GM21786 (cell line): Measurements from ENCODE around the gene LCNL1.
A peak's percentile ranks its signal among the peaks of the same experiment; 100 is the strongest.
"Not testable (repeated sequence)": the region's sequence is repeated elsewhere in the genome, so short reads cannot be mapped to it uniquely, and the experiment has no call there.

Experiments used
- ATAC-seq: cut with Tn5 transposase; IDR thresholded peaks from one replicate; pipeline ENCODE4 v1.9.1; 2021; ENCODE audit not compliant: unreplicated experiment

The LCNL1 gene

DNA sequence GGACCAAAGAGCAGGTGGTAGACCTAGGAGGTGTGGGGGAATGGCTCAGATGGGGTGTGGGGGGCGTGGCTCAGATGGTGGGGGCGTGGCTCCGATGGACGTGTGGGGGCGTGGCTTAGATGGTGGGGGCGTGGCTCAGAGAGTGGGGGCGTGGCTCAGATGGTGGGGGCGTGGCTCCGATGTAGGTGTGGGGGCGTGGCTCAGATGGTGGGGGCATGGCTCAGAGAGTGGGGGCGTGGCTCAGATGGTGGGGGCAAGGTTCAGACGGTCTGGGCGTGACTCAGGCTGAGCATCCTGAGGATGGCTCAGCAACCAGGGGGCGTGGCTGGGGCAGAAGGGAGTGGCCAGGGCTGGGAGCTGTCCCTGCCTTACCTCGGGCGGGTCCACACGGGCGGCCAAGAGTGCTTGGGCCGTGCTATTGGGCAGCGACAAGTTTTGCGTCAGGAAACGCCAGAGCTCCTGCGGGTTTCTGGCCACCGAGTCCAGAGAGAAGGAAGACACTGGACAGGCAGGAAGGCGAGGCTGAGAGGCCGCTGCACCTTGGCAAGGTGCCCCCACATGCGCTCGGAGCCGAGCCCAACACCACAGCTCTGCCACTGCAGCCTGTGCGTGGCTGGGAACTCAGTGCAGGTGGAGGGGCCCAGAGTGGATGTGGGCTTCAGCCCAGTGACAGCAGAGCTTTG is 39.3 kb downstream of the LCNL1 start:
- no peak for ATAC-seq

DNA sequence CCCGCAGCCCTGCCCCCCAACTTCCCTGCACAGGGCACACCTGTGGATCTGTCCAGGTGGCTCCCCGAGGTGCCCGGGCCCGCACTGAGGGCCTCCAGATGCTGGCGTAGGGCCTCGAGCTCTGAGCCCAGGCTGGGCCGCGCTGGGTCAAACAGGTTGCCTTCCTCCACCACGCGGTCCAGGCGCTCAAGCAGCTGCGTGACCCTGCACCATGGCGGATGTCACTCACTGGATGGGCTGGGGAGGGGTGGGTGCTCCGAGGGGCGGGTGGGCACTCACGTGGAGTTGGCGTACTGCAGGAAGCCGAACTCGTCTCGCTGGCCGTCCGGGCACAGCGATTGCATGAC is 39.8 kb downstream of the LCNL1 start:
- no peak for ATAC-seq

DNA sequence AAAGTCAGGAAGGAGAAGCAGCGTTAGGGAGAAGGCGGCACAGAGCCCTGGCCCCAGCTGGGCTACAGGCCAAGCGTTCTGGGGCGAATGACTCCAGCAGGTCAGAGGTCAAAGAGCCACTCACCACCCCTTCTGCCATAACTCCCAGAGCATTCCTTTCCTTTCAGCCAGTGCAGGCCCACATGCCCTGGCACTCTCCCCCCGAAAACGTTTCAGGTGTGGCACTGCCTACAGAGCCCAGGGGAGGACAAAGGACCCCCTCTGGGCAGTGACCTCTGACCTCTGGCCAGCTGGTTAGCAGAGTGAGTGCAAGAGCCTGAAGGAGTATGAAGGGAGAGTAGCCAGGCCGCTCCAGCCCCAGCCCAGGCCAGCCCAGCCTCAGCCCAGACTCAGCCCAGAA is 40.4 kb downstream of the LCNL1 start:
- no peak for ATAC-seq

DNA sequence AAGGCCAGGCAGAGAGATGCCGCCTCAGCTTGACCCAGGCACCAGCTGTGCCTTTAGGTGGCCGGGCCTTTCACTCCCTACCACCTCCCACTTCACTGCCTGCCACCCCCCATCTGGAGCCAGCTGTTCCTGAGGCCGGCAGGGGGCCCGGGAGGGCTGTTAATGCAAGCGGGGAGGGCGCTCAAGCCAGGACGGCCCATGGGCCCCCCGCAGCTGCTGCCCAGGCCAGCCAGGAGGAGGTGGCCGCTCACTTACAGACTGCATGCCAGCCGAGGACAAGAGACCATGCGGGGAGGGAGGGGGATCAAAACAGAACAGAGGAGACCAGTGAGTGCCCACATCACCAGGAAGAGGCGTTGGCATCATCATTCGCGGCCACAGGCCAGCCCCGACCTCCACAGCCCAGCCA is 40.8 kb downstream of the LCNL1 start:
- ATAC-seq: no peak

DNA sequence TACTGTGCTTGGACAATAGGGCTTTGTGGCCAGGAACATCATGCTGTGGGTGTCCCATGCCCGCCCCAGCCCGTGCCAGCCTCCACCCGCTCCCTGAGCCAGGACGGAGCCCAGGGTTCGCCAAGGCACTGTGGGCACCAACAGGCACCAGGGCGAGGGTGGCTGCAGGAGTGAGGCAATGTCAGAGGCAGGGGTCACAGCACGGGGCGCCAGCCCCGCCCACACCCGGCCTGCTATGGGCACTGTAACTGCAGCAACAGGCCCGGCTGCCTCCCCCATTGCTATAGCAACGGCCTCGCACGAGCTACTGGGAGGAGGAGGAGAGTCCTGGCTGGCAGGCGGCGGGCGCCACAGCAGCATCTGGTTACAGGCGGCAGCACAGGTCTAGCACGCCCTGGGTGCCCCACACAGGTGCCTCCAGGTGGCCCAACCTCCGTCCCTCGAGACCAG is 42.7 kb downstream of the LCNL1 start:
- no peak for ATAC-seq

DNA sequence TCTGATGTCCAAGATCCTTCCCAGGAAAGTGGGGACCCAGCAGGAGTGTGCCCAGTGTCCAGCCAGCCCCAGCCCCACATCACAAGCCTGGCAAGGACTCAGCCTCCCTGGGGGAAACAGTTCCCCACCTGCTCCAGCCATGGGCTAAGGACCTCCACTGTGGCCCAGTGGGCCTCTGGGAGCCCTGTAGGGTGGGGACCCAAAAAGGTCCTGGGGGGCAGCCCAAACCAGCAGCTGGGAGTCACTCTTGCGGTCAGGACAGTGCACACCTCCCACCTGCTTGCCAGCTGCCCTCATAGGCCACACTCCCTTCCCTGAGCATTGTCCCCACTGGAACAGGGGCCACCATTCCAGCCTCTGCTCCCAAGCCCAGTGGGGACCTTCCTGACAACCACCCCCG is 43.6 kb downstream of the LCNL1 start:
- ATAC-seq: no peak

DNA sequence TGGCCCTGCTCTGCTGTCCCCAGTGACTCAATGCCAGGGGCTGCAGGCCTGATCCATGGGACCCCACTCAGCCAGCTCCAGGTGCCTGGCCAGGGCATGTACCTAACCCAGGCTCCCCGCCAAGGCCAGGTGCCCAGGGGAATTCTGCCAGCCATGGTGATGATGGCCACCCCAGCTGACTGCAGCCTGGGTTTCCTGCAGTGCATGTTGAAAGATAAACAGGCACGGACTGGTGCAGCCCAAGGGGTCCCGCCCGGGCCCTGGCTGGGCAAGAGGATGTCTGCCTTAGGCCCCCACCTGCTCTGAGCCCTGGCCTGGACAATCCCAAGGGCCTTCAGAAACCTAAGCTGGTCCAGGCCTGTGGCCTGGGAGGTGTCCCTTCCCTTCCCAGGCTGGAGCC is 44.0 kb downstream of the LCNL1 start:
- ATAC-seq: no peak

DNA sequence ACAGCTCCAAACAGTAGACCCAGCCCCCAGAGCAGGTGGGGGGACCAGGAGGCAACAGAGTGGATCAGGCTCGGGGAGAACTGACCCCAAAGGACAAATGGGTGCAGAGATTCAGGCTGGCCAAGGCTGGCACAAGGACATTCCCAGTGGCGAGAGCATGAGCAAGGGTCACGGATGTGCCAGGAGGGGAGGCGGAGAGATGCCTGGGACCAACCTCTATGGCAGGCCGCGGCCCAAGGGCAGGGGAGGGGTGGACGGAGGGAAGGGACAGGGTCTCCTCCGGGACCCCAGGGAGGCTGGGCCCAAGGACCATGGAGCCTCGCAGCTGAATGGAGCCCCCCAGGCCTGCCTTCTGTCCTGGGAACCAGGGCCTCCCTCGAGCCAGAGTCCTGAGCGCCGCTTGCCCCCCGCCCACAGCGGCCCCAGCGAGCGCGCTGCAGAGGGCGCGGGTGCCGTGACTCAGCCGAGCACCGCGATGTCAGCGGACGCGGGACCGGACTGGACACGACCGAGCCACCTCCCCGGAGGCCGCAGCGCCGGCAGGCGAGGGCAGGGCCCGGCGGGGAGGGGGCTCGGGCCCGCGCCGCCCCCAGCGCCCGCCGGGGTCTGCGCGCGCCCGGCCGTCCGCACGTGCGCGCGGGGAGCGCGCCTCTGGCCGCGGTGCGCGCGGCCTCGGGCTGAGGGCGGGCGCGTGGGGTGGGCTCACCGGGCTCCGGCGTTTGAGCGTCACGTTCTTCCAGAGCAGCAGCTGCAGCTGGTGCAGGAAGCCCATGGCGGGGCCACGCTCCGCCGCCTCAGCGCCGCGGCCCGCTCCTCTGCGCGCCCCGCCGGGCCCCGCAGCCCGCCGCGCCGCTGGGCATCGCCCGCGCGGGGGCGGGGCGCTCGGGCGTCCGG is 44.8 kb downstream of the LCNL1 start, which contains the start of gene ABCA2:
Gene ABCA2 (minus strand): TSS at position 869 of the 894 bp plus-strand sequence. CDS start 97 bp downstream, at position 772.
- ATAC-seq: no peak

DNA sequence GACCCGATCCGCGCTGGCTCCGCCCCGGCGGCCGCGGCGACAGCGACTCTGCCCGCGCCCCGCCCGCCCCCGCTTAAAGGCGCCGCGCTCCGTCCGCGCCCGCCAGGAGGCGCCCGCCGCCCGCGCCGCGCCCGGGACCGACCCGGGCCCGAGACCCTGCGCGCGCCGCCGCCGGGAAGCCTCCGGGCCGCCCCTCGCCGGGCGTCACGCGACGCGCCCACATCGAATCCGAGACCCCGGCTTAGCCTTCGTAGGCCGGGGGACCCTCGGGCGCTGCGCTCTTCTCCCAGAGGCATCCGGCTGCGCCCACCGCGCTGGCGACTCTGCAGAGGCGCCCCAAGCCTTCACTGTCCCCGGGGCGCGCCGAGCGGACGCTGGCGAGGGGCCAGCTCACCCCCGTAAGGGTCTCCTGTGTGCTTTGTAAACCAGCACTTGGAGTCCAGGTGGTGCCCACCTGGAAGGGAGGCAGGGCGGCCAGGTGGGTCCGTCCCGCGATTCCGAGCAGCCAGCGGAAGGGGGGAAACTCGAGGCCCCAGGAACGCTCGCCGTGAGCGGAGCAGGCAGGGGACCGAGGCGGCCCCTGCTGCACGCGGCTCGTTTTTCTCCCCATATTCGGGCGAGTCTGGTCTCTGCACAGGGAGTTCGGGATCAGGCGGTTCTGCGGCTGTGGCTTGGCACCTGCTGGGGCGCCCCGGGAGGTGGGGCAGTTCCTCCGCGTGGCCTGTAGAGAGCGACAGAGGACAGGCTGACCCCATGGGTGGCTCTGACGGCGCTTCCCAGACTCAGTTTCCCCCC is 45.7 kb downstream of the LCNL1 start:
- ATAC-seq: no peak

DNA sequence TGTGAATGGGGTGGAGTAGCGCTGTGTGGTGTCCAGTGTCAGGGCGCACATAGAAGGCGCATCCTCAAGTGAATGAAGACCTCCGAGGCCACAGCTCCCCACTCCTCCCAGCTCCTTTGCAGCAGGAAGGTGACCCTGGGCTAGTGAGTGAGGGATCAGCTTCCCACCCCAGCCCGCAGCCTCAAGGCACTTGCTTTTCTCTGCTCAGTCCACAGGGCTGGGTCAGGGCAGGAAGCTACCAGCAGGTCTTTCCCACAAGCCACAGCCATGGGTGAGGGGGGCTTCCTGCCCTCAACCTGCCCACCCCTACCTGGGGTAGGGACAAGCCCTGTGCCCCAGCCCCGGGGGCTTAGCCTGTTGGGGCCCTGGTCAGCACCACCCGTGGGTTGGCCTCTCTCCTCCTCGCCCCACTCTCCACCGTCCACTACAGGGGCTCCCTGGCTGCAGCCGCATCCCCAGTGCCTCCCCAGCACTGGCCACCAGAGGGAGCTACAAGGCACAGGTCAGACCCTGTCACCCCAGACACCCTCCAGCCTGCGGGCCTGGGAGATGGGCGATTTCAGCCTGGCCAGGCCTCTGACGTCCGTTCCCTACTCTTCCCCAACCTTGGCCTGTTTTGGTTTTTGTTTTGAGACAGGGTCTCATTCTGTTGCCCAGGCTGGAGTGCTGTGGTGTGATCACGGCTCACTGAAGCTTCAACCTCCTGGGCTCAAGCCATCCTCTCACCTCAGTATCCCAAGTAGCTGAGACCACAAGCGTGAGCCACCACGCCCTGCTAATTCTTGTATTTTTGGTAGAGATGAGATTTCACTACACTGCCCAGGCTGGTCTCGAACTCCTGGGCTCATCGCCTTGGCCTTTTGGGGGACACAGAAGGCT is 46.5 kb downstream of the LCNL1 start:
- peak; percentile 45 for ATAC-seq

DNA sequence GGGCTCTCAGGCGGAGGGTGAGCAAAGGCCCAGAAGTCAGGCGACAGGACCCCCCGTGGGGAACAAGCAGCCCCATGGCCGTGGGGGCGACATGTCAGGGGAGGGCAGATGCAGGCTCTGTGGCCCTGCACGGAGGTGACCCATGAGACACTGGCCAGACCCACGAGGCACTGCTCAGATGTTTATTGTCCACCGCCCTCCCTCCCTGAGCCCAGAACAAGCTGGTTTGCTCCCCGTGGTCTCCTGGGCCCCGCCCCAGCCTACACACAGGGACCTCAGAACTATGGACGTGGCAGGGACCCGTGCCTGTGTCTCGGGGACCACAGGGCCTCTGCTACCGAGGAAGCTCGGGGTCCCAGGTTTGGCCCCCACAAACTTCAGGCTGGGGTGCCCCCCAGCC is 47.2 kb downstream of the LCNL1 start:
- no peak for ATAC-seq

DNA sequence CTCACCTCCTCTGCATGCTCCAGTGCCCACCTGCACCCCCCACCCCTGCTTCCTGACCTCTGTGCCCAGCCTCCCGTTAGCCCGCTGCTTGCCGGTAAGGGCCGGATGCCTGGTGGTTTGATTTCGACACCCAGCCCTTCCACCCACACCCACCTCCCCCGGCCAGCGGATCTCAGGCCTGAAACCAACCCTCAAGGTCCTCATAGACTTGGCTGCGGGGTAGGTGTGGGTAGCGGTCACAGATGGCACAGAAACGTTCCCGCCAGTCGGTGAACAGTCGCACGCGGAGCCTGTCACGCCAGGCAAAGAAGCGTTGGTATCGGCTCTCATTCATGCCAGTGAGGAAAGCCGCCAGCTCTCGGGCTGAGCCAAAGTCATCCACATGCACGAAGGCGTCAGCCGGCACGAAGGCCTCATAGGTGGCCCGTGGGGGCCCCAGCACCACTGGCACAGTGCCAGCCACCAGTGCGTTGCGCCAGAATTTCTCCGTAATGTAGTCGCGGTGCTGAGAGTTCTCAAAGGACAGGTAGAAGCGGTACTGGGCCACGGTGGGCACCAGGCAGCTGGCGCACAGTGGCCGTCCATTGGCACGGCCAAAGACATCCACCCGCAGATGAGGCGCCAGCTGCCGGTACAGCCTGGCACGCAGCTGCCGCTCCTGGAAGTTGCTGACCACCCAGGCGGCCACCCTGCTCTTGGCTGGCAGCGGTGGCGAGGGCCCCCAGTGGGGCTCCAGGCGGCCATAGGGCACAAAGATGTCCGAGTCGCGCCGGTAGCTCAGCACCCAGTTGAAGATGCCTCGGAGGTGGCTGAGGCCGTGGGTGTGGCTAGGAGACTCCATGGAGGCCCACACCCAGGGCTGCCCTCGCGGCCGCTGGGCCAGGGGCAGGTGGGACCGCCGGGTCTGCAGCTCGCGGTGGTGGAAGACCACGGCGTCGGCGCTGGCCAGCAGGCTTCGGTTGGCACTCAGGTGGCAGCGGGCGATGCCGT is 48.0 kb downstream of the LCNL1 start:
- no peak for ATAC-seq

DNA sequence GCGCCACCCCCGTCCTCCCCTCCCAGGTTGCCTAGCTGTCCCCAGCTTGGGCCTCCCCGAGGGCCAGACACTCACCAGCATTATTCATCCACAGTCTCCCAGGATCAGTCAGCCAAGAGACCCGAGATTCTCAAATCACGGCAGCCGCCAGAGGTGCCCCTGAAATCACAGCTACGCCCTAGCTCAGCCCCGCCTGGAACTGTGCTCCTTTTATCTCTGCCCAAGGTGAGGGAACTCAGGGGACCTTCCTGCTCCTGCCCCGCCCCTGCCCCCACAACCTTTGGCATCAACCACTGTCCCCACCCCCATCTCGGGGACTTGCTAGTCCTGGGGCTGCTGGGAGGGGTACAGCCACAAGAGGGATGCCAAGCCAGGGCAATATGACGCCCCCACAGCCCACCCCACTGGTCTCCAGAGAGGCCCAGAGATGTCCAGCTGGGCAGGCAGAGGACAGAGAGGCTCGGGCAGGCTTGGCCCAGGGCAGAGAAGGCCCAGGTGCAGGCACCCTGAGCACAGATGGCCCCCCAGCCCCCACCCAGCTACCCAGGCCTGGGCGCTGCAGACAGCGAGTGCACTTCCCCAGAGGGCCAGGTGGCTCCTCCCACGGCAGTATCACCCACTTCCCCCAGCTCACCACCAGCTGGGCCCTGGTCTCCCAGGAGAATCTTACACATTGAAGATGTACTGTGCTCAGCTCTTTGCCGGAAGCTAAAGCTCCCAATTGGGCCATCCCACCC is 49.3 kb downstream of the LCNL1 start, which contains the start of gene FUT7:
Gene FUT7 (minus strand): TSS at position 185 of the 737 bp plus-strand sequence. CDS start 97 bp downstream, at position 88.
- no peak for ATAC-seq

DNA sequence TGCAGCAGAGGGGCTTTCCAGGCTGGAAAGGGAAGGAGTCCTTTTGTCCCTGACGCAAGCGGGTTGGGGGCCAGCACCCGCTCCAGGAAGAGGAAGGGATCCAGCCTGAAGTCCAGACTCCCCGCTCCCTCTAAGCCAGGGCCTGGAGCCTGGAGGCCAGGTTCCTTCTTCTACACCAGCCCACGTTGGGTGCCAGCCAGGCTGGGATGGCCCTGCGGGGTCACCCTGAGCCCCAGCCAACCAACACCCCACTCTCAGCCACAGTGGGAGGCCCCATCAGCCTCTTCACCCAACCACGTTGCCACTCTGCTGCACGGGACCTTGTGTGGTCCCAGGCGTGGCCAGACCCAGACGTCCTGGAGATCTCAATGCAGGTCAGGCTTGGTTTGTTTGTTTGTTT is 50.1 kb downstream of the LCNL1 start:
- ATAC-seq: no peak

DNA sequence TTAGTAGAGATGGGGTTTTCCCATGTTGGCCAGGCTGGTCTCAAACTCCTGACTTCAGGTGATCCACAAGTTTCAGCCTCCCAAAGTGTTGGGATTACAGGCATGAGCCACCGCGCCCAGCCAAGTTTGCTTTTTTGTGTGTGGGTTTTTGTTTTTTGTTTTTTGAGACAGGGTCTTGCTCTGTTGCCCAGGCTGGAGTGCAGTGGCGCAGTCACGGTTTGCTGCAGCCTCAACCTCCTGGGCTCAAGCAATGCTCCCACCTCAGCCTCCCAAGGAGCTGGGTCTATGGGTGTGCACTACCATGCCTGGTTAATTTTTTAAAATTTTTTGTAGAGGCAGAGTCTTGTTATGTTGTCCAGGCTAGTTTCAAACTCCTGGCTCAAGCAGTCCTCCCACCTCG is 50.7 kb downstream of the LCNL1 start:
- ATAC-seq: not testable (repeated sequence)

DNA sequence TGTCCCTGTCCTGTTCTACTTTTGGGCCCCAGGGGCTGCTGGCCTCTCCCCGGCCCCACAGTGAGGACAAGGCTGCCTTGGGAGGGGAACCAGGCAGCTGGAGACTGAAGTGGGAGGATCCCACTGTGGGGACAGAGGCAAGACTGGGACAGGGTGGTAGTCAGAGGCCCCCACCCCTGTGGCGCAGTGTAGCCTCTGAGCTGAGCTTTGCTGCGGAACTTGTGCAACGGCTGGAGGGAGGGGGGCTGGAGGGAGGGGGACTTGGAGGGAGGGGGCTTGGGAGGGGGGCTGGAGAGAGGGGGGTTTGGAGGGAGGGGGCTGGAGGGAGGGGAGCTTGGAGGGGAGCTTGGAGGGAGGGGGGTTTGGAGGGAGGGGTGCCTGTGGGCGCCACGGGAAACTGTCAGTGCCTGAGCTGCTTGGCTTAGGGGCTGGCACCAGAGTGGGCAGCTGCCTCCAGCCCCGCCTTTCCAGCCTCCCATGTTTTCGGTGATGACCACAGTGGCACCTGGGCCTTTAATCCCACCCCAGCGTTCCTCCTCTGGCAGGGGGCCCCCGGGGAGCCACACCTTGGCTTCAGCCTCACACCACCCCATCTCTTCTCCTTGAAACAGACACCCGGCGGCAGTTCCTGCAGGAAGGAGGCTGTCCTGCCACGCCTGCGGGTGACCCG is 51.4 kb downstream of the LCNL1 start:
- no peak for ATAC-seq

DNA sequence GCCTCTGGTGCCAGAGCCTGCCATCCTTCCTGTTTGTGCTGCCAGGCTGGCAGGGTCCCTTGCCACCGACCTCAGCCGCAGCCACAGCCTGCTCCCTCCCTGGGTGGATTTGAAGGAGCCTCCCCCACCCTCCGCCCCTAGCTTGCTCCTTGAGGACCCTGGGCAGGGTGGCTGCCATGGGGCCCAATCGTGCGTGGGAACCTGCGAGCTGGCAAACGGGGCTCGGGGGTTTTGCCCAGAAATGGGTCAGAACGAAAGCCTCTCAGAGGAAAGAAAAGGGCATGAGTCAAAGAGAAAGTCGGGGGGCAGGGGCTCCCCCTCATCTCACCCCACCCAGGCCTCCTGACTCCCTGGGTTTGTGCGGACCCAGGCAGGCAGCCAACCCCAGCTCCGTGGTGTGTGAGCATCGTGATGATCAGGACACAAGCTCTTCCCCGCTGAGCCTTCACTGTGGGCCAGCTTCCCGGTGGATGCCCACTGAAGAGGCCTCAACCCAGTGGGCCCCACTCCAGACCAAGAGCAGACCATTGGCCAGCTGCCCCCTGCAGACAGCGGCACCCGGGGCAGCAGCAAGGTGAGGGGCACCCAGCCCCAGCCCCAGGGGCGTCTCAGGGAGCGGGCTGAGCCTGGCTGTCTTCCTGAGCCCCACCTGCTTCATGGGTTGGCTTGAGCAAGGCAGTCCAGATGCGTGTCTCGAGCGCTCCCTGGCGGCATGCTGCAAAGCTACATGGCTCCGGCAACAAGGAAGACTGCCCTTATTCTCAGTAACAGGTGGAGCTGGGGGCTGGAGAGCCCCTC is 52.1 kb downstream of the LCNL1 start:
- ATAC-seq: no peak
